Heart left ventricle (tissue), 16 donors: Measurements from ENCODE around the gene IL18BP. TPM values are rescaled to one million over a fixed set of nuclear protein-coding genes. Genes with fewer than 3 reads are reported as not detected.

ENCODE experiments used
- ATAC-seq, 4 donors: fragments of 200-7000 bp; cut with Tn5 transposase; one replicate each; pipeline ENCODE4 v1.9.1; 2020 to 2022; ENCODE audit warnings: moderate library complexity in 4 of 4, mild to moderate bottlenecking in 3 of 4, moderate number of reproducible peaks in 1 of 4
- DNase-seq, 5 donors: peaks; one replicate each; pipeline ENCODE4 v3.0.0-alpha.2; 2020
- H3K27ac ChIP-seq, 12 donors: fragments of 200-600 bp; sonication (generic) in 4 of 12; one replicate each; pipeline versions ENCODE4 v1.5.0 to v1.8.0; 2016 to 2022; ENCODE audit warnings: mild to moderate bottlenecking in 2 of 12
- H3K27me3 ChIP-seq, 9 donors: fragments of 200-600 bp; sonication (generic) in 2 of 9; one replicate each; pipeline versions ENCODE4 v1.5.1 to v1.8.0; 2016 to 2022; ENCODE audit warnings: mild to moderate bottlenecking in 3 of 9
- H3K36me3 ChIP-seq, 9 donors: fragments of 200-600 bp; sonication (generic) in 2 of 9; one replicate each; pipeline versions ENCODE4 v1.5.0 to v1.8.0; 2018 to 2022; ENCODE audit warnings: mild to moderate bottlenecking in 2 of 9
- H3K4me1 ChIP-seq, 12 donors: fragments of 200-600 bp; sonication (generic) in 4 of 12; one replicate each; pipeline versions ENCODE4 v1.5.0 to v1.8.0; 2016 to 2022; ENCODE audit warnings: mild to moderate bottlenecking in 3 of 12
- H3K4me3 ChIP-seq, 12 donors: fragments of 200-600 bp; sonication (generic) in 4 of 12; one replicate each; pipeline versions ENCODE4 v1.5.0 to v1.8.0; 2017 to 2022; ENCODE audit warnings: mild to moderate bottlenecking in 9 of 12, moderate library complexity in 4 of 12
- H3K9me3 ChIP-seq, 12 donors: fragments of 200-600 bp; sonication (generic) in 4 of 12; one replicate each; pipeline versions ENCODE4 v1.5.0 to v1.8.0; 2016 to 2022; ENCODE audit warnings: mild to moderate bottlenecking in 1 of 12
- POLR2A ChIP-seq, 2 donors: fragments of 450-650 bp; IDR thresholded peaks; one replicate each; pipeline ENCODE4 v1.6.1; 2017; ENCODE audit warnings: antibody characterized with exemption in 2 of 2, mild to moderate bottlenecking in 2 of 2, moderate library complexity in 2 of 2
- WGBS, 4 donors: extraction: QIAGEN DNeasy Blood & Tissue Kit in 2 of 4; methylation state at CpG; one replicate each; pipeline versions ENCODE4 v1.1.5 to v1.1.7; 2013 to 2018; 5-methylcytosine and 5-hydroxymethylcytosine counted together
- intact Hi-C, 10 donors: fragments of 100-400 bp; cut with DNase I; formaldehyde crosslinking; loops; one replicate each; pipeline versions ENCODE4 v1.11.1 to v1.14.2; 2022
- polyA plus RNA-seq, 2 donors: library from polyadenylated mRNA; stranded (reverse); fragments of 200-250 nt; gene quantifications; one replicate each; pipeline ENCODE4 v1.2.3, GENCODE V29; 2013
- total RNA-seq, 9 donors: library from RNA; depleted of rRNA in 2 of 9; stranded (reverse); fragments of >200 nt in 2 of 9; fragmentation: NEBNext Ultra II Directional in 3 of 9; extraction: Animal tissue kit (Norgen Biotek cat#: 25700) in 3 of 9; gene quantifications; one replicate each; pipeline versions ENCODE4 v1.1.0 to v1.2.4, GENCODE V29; 2016 to 2023
- TF ChIP-seq, protein P1 (sequence below), 12 donors: fragments of 200-600 bp; sonication (generic) in 4 of 12; IDR thresholded peaks; one replicate each; pipeline versions ENCODE4 v1.5.0 to v1.8.0; 2018 to 2022; ENCODE audit warnings: antibody characterized with exemption in 12 of 12, mild to moderate bottlenecking in 5 of 12
- donor health status: ischemic (EF 13 %, LVEDD 7.1; RV severe dilation, severe dysfunction).
- donor health status: healthy with polysubstance abuse.
- donor health status: DM: no; HTN: yes; CAD: no.
- donor health status: DM: no; HTN: no; CAD: no.
- donor health status: ischemic (EF 25% LVEDD 6.9; RV normal size, moderate dysfunction).
- donor health status: ischemic (EF 25% LVEDD 5.7; RV mildly dilated, moderate dysfunction).
- donor health status: healthy.
- donor health status: DM: yes; HTN: yes; CAD: no.
- donor health status: ischemic (EF 35%, LVEDD 5.7; RV mildly dilated, moderate dysfunction).
- donor health status: nonischemic (EF 11% LVEDD 7.7; RV severe dilation, severe dysfunction).
- donor health status: DM: yes; HTN: yes; CAD: no.
- donor health status: PGD.
- donor health status: ischemic (EF 29% LVEDD 5.4; RV normal size, mild dysfunction).
- donor health status: nonischemic (EF 23%, LVEDD 6.1; RV moderate dilation, normal function).

Gene IL18BP
- total and polyA plus RNA-seq, 11 donors, result 1.1 to 86.5 (median 4.4) TPM

GRCh38 chr11:72002841-72003775, 4.4 kb downstream of the IL18BP start:
- no peaks in the 10 kb centered on the region for H3K27me3 ChIP-seq
- intact Hi-C loops, result no loop called here
- DNase-seq, result no peak
- H3K27ac ChIP-seq, result peak overlapping the region in 1 of 12 donors; percentile 14
- ATAC-seq, result no peak
- peaks cover 0 to 49% (median 15%) of the 10 kb centered on the region in 12 donors for H3K4me1 ChIP-seq
- TF ChIP-seq, protein P1, sequence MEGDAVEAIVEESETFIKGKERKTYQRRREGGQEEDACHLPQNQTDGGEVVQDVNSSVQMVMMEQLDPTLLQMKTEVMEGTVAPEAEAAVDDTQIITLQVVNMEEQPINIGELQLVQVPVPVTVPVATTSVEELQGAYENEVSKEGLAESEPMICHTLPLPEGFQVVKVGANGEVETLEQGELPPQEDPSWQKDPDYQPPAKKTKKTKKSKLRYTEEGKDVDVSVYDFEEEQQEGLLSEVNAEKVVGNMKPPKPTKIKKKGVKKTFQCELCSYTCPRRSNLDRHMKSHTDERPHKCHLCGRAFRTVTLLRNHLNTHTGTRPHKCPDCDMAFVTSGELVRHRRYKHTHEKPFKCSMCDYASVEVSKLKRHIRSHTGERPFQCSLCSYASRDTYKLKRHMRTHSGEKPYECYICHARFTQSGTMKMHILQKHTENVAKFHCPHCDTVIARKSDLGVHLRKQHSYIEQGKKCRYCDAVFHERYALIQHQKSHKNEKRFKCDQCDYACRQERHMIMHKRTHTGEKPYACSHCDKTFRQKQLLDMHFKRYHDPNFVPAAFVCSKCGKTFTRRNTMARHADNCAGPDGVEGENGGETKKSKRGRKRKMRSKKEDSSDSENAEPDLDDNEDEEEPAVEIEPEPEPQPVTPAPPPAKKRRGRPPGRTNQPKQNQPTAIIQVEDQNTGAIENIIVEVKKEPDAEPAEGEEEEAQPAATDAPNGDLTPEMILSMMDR (IDR thresholded peaks at IDR 0.05), result no peak
- TF ChIP-seq POLR2A (IDR thresholded peaks at IDR 0.05), result no peak
- peaks cover 6 to 83% (median 72%) of the 10 kb centered on the region in 9 donors for H3K36me3 ChIP-seq
- no peak overlapping the region for H3K4me3 ChIP-seq
- no peaks in the 10 kb centered on the region for H3K9me3 ChIP-seq
- 76 to 85% (median 83%) methylated on average over 11 to 12 of the region's 12 CpGs for WGBS, 4 donors

GRCh38 chr11:72003776-72004171, 5.1 kb downstream of the IL18BP start:
- DNase-seq, result no peak
- H3K4me1 ChIP-seq, result peaks cover 0 to 43% (median 13%) of the 10 kb centered on the region in 12 donors
- TF ChIP-seq POLR2A (IDR thresholded peaks at IDR 0.05), result no peak
- TF ChIP-seq, protein P1 (IDR thresholded peaks at IDR 0.05), result no peak
- no peak overlapping the region for H3K27ac ChIP-seq
- no peaks in the 10 kb centered on the region for H3K9me3 ChIP-seq
- WGBS, 4 donors, result 92 to 97% (median 94%) methylated on average over 10 to 20 of the region's 20 CpGs
- no peaks in the 10 kb centered on the region for H3K27me3 ChIP-seq
- intact Hi-C loops, result no loop called here
- H3K4me3 ChIP-seq, result no peak overlapping the region
- no peak for ATAC-seq
- peaks cover 6 to 90% (median 78%) of the 10 kb centered on the region in 9 donors for H3K36me3 ChIP-seq

DNA sequence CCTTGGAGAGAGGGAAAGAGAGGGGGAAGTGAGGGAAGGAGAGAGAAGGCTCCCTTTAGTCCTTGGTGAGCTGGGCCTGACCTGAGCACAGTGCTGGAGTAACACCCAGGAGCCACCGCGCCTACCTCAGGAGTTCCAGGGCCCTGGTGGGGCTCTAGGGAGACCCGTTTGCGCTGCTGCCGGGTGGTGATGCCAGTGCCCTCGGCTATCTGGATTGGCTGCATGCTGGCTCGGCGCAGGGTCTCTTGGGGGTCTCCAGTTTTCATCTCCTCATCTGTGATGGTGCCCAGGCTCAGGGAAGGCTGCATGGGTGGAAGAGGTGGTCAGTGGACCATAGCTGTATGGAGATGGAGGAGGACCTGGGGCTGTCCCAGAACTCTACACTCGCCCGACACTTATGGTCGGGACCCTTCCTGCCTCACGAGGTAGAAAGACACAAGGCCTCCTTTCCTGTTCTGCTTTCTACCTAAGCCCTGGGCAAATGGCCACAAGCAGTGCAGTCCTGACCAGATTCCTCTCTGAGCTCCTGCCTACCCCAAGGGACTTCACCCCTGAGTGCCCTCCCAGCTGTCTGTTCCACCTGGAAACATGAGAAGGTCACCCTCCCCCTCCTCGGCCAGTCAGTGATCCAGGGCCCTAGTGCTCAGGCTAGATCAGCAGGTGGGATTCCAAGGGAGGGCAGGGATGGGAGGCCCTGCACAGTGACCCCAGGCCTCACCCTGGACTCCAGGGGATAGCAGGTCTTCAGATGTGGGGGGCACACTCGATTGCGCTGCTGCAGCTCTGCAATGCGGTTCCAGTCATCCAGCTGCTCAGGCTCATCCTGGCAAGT, 6.0 kb downstream of the IL18BP start:
- Histone ChIP-seq H3K36me3 (peaks cover 6 to 100% (median 88%) of the 10 kb centered on the region in 9 donors), H3K9me3 (no peaks in the 10 kb centered on the region), H3K4me1 (peaks cover 0 to 33% (median 8%) of the 10 kb centered on the region in 12 donors), H3K27ac (no peak overlapping the region), H3K27me3 (no peaks in the 10 kb centered on the region), H3K4me3 (no peak overlapping the region)
- no peak for DNase-seq
- no peak for TF ChIP-seq POLR2A (IDR thresholded peaks at IDR 0.05)
- TF ChIP-seq, protein P1 (IDR thresholded peaks at IDR 0.05), result no peak
- intact Hi-C loops, result no loop called here
- no peak for ATAC-seq
- 86 to 90% (median 88%) methylated on average over 15 to 16 of the region's 16 CpGs for WGBS, 4 donors
